SK-N-SH (cell line): ENCODE results near the gene LMNTD2. TPM values are rescaled to one million over a fixed set of nuclear protein-coding genes. Genes with fewer than 3 reads are reported as not detected.

Experiments used
- CTCF ChIA-PET: fragments of 300-600, 350-600 bp; formaldehyde crosslinking; extraction: SDS; loops from one replicate; lab custom pipeline; 2021; lab: Yijun Ruan, JAX
- POLR2A ChIA-PET: fragments of 350-600 bp; sonication (Branson Sonifier 250); formaldehyde crosslinking; extraction: SDS; loops from one replicate; lab custom pipeline; 2020; ENCODE audit warnings: antibody characterized with exemption, inconsistent platforms; lab: Yijun Ruan, JAX
- DNase-seq: peaks from one replicate; pipeline ENCODE4 v3.0.0; 2012
- H2AFZ ChIP-seq: fragments of 200-600 bp; sonication (generic); 2 replicates; pipeline ENCODE4 v1.8.1; 2016; ENCODE audit warnings: antibody characterized with exemption, mild to moderate bottlenecking, low read depth
- H3F3A ChIP-seq: fragments of 200-600 bp; sonication (generic); replicated peaks from 2 replicates; pipeline ENCODE3; 2016; ENCODE audit warnings: antibody characterized with exemption, mild to moderate bottlenecking; ENCODE audit not compliant: insufficient read depth
- H3K27ac ChIP-seq, 2 experiments: fragments of 200-500 bp in 1 of 2; fragments of 200-600 bp in 1 of 2; sonication (Bioruptor generic) in 1 of 2; sonication (generic), shearing (Covaris generic) in 1 of 2; 2 replicates each; pipeline versions ENCODE4 v1.5.1 to v1.6.1; 2014 to 2016; ENCODE audit warnings: low read depth in 2 of 2, inconsistent platforms in 1 of 2, low read length in 1 of 2, mild to moderate bottlenecking in 1 of 2, mixed read lengths in 1 of 2
- H3K27me3 ChIP-seq: fragments of 200-600 bp; sonication (generic), shearing (Covaris generic); 2 replicates; pipeline ENCODE4 v1.6.1; 2016; ENCODE audit warnings: mixed run types; ENCODE audit not compliant: insufficient read depth
- H3K36me3 ChIP-seq, 2 experiments: fragments of 200-500 bp in 1 of 2; fragments of 200-600 bp in 1 of 2; sonication (Bioruptor generic) in 1 of 2; sonication (generic) in 1 of 2; replicated peaks in 1 of 2; 2 replicates each; pipeline versions ENCODE3 to v1.5.1; 2014 to 2016; ENCODE audit warnings: low read length in 1 of 2, mild to moderate bottlenecking in 1 of 2; ENCODE audit not compliant: insufficient read depth in 2 of 2, control insufficient read depth in 1 of 2
- H3K4me1 ChIP-seq, 2 experiments: fragments of 200-500 bp in 1 of 2; fragments of 200-600 bp in 1 of 2; sonication (Bioruptor generic) in 1 of 2; sonication (generic), shearing (Covaris generic) in 1 of 2; 2 replicates each; pipeline versions ENCODE4 v1.5.1 to v1.6.1; 2014 to 2016; ENCODE audit warnings: low read depth in 1 of 2, low read length in 1 of 2, mixed run types in 1 of 2; ENCODE audit not compliant: insufficient read depth in 2 of 2, control insufficient read depth in 1 of 2
- H3K4me2 ChIP-seq: fragments of 200-600 bp; sonication (generic), shearing (Covaris generic); 2 replicates; pipeline ENCODE4 v1.6.1; 2017; ENCODE audit warnings: mixed run types
- H3K4me3 ChIP-seq, 2 experiments: fragments of 200-500 bp in 1 of 2; fragments of 200-600 bp in 1 of 2; sonication (Bioruptor generic) in 1 of 2; sonication (generic), shearing (Covaris generic) in 1 of 2; 2 replicates each; pipeline versions ENCODE4 v1.5.1 to v1.8.1; 2014 to 2016; ENCODE audit warnings: low read depth in 2 of 2, inconsistent platforms in 1 of 2, low read length in 1 of 2, mild to moderate bottlenecking in 1 of 2, mixed read lengths in 1 of 2, moderate library complexity in 1 of 2
- H3K79me2 ChIP-seq: fragments of 200-600 bp; sonication (generic); 2 replicates; pipeline ENCODE4 v1.8.1; 2017; ENCODE audit warnings: mild to moderate bottlenecking; ENCODE audit not compliant: insufficient read depth
- H3K9ac ChIP-seq: fragments of 200-600 bp; sonication (generic); 2 replicates; pipeline ENCODE4 v1.6.1; 2017; ENCODE audit warnings: mixed run types
- H3K9me2 ChIP-seq: fragments of 200-600 bp; sonication (generic); 2 replicates; pipeline ENCODE4 v1.6.1; 2017; ENCODE audit warnings: mixed run types
- H3K9me3 ChIP-seq: fragments of 200-600 bp; sonication (generic); 2 replicates; pipeline ENCODE4 v1.6.1; 2017; ENCODE audit warnings: mixed run types, mild to moderate bottlenecking, moderate library complexity
- H4K20me1 ChIP-seq: fragments of 200-600 bp; sonication (generic); 2 replicates; pipeline ENCODE4 v1.6.1; 2017; ENCODE audit warnings: mild to moderate bottlenecking, mixed run types; ENCODE audit not compliant: insufficient read depth
- ELF1 ChIP-seq: IDR thresholded peaks from 2 replicates; pipeline ENCODE4 v1.4.0; 2012
- EZH2phosphoT487 ChIP-seq: fragments of 200-600 bp; sonication (generic); IDR thresholded peaks from 2 replicates; pipeline ENCODE4 v1.6.1; 2017; ENCODE audit warnings: low read depth, mixed run types, mild to moderate bottlenecking, antibody characterized with exemption, moderate library complexity, borderline replicate concordance
- FOXM1 ChIP-seq: IDR thresholded peaks from 2 replicates; pipeline ENCODE4 v1.4.0; 2012; ENCODE audit warnings: low read depth, mild to moderate bottlenecking
- GATA2 ChIP-seq: sonication (generic); formaldehyde crosslinking; IDR thresholded peaks from 2 replicates; pipeline ENCODE4 v1.5.0; 2020; ENCODE audit warnings: mild to moderate bottlenecking, missing genetic modification reagents
- NFIC ChIP-seq: IDR thresholded peaks from 2 replicates; pipeline ENCODE4 v1.4.0; 2012; ENCODE audit warnings: borderline replicate concordance
- POLR2AphosphoS5 ChIP-seq: IDR thresholded peaks from 2 replicates; pipeline ENCODE4 v1.6.1; 2012; ENCODE audit warnings: low read depth, low read length
- RCOR1 ChIP-seq: fragments of 150-350 bp; IDR thresholded peaks from 2 replicates; pipeline ENCODE4 v1.6.1; 2017; ENCODE audit warnings: antibody characterized with exemption, low read length
- RFX5 ChIP-seq: IDR thresholded peaks from 2 replicates; pipeline ENCODE4 v1.6.1; 2012; ENCODE audit warnings: mild to moderate bottlenecking, improper control_type of control experiment, low read length
- RXRA ChIP-seq: IDR thresholded peaks from 2 replicates; pipeline ENCODE4 v1.4.0; 2012; ENCODE audit warnings: low read depth, mild to moderate bottlenecking, borderline replicate concordance
- TAF1 ChIP-seq: IDR thresholded peaks from 2 replicates; pipeline ENCODE4 v1.6.1; 2012; ENCODE audit warnings: low read depth, mild to moderate bottlenecking, low read length, moderate library complexity, borderline replicate concordance
- TCF12 ChIP-seq: IDR thresholded peaks from 2 replicates; pipeline ENCODE4 v1.4.0; 2012
- YY1 ChIP-seq: IDR thresholded peaks from 2 replicates; pipeline ENCODE4 v1.4.0; 2012; ENCODE audit warnings: low read depth, mild to moderate bottlenecking
- WGBS: methylation state at CpG from one replicate; pipeline ENCODE4 v1.1.6; 2017; ENCODE audit warnings: low lambda C conversion rate; 5-methylcytosine and 5-hydroxymethylcytosine counted together
- polyA plus RNA-seq, 3 experiments: library from polyadenylated mRNA; depleted of rRNA; stranded (reverse); fragments of >200 nt; gene quantifications; 2 replicates each; pipeline ENCODE4 v1.2.3, GENCODE V29; 2012
- TF ChIP-seq, protein P1 (sequence below): IDR thresholded peaks from 2 replicates; pipeline ENCODE4 v1.6.1; 2012; ENCODE audit warnings: mild to moderate bottlenecking, low read depth, low read length, moderate library complexity

LMNTD2 gene
- polyA plus RNA-seq, 1 of the 3 experiments (the other 2 are of a cell fraction), result 2.4 TPM

DNA sequence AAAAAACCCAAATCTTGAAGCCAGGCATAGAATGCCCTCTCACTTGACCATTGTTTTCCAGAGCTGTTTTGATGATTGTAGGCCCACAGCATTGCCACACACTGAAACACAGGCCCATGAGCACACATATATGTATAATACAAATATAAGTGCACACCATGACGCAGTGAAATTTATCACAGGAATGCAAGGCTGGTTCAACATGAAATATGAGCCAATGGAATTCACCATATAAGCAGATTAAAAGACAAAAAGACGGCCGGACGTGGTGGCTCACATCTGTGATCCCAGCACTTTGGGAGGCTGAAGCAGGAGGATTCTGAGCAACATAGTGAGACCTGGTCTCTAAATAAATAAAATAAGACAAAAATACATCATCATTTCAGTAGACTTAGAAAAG, 44.1 kb downstream of the LMNTD2 start:
- Histone ChIP-seq H3K27me3 (no peaks in the 10 kb centered on the region), H3K9me2 (no peaks in the 10 kb centered on the region), H3K79me2 (no peaks in the 10 kb centered on the region), H2AFZ (no peak overlapping the region), H3K36me3 (peaks cover 0 to 20% of the 10 kb centered on the region in 2 experiments), H3K27ac (no peak overlapping the region), H3K4me3 (no peak overlapping the region), H3K9me3 (peaks cover 7% of the 10 kb centered on the region; the same call in 1 of the 2 replicates), H3K4me2 (no peak overlapping the region), H3K4me1 (no peaks in the 10 kb centered on the region; a peak in 1 of 4 replicates), H4K20me1 (no peaks in the 10 kb centered on the region), H3K9ac (no peak overlapping the region), H3F3A (peaks cover 4% of the 10 kb centered on the region)
- DNase-seq, result no peak
- TF ChIP-seq TAF1 (no peak), RFX5 (no peak), EZH2phosphoT487 (no peak), RXRA (no peak), RCOR1 (no peak)
- ChIA-PET CTCF (no interaction called here), POLR2A (no interaction called here)
- WGBS, result 96% methylated on average over 4 of the region's 4 CpGs

DNA sequence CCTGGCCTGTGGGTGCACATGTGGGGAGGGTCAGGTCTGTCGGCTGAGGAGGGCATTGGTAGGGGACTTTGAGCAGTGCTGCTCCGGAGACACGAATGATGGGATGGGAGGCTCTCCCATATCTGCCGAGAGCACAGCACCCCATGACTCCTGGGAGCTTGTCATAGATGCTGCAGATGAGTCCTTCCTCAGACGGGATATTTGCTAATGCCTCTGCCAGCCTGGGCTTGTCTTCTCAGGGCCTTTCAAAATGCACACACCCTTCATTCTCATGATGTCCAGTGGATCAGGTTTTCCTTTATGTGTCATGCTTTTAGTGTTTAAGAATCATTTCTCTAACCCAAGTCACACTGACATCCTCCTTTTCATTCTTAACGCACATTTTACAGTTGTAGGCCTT, 45.4 kb downstream of the LMNTD2 start:
- Histone ChIP-seq H3K4me3 (no peak overlapping the region), H3F3A (peaks cover 4% of the 10 kb centered on the region), H3K9me2 (no peaks in the 10 kb centered on the region), H2AFZ (no peak overlapping the region), H3K27ac (no peak overlapping the region), H3K4me1 (no peaks in the 10 kb centered on the region; a peak in 1 of 4 replicates), H4K20me1 (no peaks in the 10 kb centered on the region), H3K9me3 (peaks cover 7% of the 10 kb centered on the region; the same call in 1 of the 2 replicates), H3K79me2 (no peaks in the 10 kb centered on the region), H3K4me2 (no peak overlapping the region), H3K27me3 (no peaks in the 10 kb centered on the region), H3K9ac (no peak overlapping the region), H3K36me3 (peaks cover 0 to 29% of the 10 kb centered on the region in 2 experiments)
- no peak for DNase-seq
- 96% methylated on average over 6 of the region's 6 CpGs for WGBS
- ChIA-PET POLR2A (no interaction called here), CTCF (interaction anchor here (1.4 kb wide), 1 partner anchor 67 kb away, joined by 3 read pairs; no protein-coding TSS in a partner anchor)
- no peak for TF ChIP-seq POLR2AphosphoS5
- no peak for TF ChIP-seq TAF1
- TF ChIP-seq YY1, result no peak
- TF ChIP-seq TCF12, result no peak
- TF ChIP-seq FOXM1, result no peak
- TF ChIP-seq, protein P1, sequence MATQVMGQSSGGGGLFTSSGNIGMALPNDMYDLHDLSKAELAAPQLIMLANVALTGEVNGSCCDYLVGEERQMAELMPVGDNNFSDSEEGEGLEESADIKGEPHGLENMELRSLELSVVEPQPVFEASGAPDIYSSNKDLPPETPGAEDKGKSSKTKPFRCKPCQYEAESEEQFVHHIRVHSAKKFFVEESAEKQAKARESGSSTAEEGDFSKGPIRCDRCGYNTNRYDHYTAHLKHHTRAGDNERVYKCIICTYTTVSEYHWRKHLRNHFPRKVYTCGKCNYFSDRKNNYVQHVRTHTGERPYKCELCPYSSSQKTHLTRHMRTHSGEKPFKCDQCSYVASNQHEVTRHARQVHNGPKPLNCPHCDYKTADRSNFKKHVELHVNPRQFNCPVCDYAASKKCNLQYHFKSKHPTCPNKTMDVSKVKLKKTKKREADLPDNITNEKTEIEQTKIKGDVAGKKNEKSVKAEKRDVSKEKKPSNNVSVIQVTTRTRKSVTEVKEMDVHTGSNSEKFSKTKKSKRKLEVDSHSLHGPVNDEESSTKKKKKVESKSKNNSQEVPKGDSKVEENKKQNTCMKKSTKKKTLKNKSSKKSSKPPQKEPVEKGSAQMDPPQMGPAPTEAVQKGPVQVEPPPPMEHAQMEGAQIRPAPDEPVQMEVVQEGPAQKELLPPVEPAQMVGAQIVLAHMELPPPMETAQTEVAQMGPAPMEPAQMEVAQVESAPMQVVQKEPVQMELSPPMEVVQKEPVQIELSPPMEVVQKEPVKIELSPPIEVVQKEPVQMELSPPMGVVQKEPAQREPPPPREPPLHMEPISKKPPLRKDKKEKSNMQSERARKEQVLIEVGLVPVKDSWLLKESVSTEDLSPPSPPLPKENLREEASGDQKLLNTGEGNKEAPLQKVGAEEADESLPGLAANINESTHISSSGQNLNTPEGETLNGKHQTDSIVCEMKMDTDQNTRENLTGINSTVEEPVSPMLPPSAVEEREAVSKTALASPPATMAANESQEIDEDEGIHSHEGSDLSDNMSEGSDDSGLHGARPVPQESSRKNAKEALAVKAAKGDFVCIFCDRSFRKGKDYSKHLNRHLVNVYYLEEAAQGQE, result no peak
- TF ChIP-seq ELF1, result no peak
- TF ChIP-seq GATA2 (CRISPR knock-in tag), result no peak
- TF ChIP-seq NFIC, result no peak
